ENCODE results near the gene SOCS1. TPM values are rescaled to one million over a fixed set of nuclear protein-coding genes. Genes with fewer than 3 reads are reported as not detected.

The SOCS1 gene
- total RNA-seq, 1 donor from 2014 or later = 1.7 TPM

DNA sequence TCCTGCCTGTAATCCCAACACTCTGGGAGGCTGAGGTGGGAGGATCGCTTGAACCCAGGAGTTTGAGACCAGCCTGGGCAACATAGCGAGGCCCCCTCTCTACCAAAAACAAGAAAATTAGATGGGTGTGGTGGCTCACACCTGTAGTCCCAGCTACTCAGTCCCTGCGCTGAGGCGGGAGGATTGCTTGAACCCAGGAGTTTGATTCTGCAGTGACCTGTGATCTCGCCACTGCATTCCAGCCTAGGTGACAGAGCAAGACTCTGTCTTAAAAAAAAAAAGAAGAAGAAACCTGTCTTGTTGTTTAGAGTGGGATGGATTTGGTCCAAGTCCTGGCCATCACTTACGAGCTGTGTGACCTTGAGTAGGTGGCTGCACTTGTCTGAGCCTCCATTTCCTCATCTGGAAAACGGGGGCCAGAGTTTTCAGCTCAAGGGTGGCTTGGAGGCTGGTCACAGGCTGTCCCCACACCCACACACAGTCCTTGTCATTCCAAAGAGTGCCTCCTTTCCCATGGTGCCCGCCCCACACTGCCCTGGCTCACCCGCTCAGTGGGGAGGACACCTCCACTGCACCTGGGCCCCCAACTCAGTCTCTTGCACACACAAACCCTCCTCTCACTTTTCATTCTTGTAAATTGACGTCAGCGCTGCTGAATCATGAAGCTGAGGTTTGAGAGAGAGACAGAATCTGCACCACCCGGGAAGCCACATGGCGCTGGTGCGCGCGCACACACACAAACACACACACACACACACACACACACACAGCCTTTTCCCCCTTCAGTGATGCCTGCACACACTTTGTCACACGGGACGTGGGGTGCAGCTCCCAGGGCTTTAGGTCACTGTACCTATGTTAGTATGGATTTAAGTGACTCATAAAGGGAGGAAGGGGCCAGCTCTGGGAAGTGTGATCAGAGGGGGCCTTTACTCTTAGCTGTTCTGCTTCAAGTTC is 4.2 kb downstream of the SOCS1 start:
- intact Hi-C loops (cut with DNase I) = loop anchor here (10.0 kb wide), 1 partner anchor 117 kb away; no protein-coding TSS in a partner anchor
- DNase-seq (ENCODE audit: low spot score) = no peak

DNA sequence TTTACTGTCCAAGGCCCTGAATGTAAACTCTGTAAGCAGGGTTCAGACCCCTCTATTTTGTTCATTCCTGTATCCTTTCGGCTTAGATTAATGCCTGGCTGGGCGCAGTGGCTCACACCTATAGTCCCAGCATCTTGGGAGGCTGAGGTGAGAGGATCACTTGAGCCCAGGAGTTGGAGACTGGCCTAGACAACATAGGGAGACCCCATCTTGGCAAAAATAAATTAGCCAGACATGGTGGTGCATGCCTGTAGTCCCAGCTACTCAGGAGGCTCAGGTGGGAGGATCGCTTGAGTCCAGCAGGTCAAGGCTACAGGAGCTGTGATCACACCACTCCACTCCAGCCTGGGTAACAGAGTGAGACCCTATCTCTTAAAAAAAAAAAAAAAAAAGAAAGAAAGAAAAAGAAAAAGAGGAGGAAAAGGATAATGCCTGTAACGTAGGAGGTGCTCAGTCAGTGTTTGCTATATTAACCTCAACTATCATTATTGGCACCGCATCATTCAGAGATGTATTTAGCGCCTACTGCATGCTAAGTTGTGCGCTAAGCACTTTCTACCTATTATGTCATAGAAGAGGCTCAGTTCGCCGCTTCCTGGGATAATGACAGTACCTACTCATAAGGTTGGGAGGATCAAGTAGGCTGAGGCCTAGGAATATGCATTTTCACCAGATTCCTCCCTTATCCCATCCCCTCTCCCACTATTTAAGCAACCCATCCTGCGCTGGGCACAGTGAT is 5.0 kb downstream of the SOCS1 start:
- no peak for DNase-seq (ENCODE audit: low spot score)
- intact Hi-C loops (cut with DNase I) = loop anchor here (10.0 kb wide), 1 partner anchor 116 kb away; no protein-coding TSS in a partner anchor

GRCh38 chr16:11250091-11250785 is 5.8 kb downstream of the SOCS1 start:
- no peak for DNase-seq (ENCODE audit: low spot score)
- intact Hi-C loops (cut with DNase I) = loop anchor here (10.0 kb wide), 1 partner anchor 115 kb away; no protein-coding TSS in a partner anchor

DNA sequence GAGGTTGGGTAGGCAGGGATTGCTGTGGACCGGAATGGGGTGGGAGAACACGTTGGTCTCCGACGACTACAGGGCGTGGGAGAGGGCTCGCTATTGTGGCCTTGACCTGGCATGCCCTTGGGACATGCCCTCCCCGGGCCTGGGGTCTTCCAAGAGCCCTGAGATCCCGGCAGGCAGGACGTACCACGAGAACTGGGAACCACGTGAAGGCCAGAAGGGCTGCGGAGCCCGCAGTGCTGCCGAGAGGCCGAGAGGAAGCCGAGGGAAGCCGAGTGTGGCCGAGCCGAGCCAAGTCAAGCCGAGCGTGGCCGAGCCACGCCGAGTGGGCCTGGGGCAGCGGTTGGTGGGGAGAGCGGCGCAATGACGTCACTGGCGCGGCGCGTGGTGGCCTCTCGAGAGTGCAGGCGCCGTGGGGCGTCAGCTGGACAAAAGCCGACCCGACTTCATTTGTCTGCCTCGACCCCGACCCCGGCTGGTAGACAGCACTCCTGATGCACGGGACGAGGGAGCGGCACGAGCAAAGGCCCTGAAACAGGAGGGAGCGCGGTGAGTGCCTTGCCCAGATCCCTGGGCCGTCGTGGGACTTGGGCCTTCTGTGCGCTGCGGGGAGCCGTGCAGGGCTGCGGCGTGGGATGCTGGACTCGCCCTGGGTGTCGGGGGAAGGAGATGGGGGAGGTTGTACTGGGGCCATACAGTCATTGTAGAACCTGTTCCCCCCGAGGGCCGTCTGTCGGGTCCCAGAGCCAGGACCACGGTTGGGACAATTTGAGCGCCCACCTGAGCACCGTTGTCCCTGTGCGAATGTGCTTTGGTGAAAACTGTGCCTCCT is 6.6 kb downstream of the SOCS1 start:
- intact Hi-C loops (cut with DNase I) = loop anchor here (10.0 kb wide), 1 partner anchor 115 kb away; no protein-coding TSS in a partner anchor
- no peak for DNase-seq (ENCODE audit: low spot score)

DNA sequence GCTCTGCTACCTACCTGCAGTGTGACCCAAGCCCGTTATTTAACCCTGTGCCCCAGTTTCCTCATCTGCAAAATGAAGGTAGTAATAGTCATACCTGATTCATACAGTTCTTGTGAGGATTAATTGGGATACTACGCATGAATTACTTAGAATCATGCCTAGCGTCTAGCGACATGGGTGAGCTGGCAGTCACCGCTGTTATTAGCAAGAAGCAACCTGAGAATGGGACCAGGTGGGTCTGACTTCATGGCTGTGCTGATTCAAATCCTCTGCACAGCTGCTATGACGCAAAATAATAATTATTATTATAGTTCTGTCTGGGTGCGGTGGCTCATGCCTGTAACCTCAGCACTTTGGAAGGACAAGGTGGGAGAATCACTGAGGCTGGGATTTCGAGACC is 7.9 kb downstream of the SOCS1 start:
- no peak for DNase-seq (ENCODE audit: low spot score)
- intact Hi-C loops (cut with DNase I) = no loop called here

DNA sequence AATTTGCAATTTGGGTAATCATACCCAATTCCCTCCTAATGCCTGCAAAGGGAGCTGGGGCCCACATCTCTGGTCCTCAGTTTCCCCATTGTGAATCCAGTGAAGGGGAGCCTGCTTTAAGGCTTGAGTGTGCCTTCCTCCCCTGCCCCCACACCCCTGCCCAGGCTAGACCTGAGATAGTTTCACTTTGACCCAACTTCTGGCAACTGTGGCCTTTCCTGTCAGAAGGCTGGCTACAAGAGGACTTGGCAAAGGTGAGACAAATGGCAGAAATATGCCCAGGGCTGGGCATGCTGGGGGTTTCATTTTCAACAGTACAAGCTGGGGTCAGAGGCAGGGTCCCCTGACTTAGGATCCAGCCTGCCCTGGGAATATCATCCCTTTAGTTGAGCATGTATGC is 10.0 kb downstream of the SOCS1 start:
- DNase-seq (ENCODE audit: low spot score) = no peak
- intact Hi-C loops (cut with DNase I) = no loop called here

GRCh38 chr16:11245222-11245737 is 10.7 kb downstream of the SOCS1 start:
- no peak for DNase-seq (ENCODE audit: low spot score)
- intact Hi-C loops (cut with DNase I) = no loop called here

DNA sequence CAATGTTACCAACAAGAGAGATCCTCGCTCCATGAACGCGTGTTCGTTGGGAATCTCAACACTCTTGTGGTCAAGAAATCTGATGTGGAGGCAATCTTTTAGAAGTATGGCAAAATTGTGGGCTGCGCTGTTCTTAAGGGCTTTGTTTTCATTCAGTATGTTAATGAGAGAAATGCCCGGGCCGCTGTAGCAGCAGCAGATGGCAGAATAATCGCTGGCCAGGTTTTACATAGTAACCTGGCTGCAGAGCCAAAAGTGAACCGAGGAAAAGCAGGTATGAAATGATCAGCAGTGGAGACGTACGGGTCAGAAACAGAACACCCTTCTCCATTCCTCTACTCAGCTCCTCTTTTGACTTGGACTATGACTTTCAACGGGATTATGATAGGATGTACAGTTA is 13.3 kb downstream of the SOCS1 start:
- intact Hi-C loops (cut with DNase I) = loop anchor here (5.0 kb wide), 1 partner anchor 80 kb away; no protein-coding TSS in a partner anchor
- DNase-seq (ENCODE audit: low spot score) = no peak

GRCh38 chr16:11241480-11242204 is 14.4 kb downstream of the SOCS1 start:
- no peak for DNase-seq (ENCODE audit: low spot score)
- intact Hi-C loops (cut with DNase I) = loop anchor here (5.0 kb wide), 1 partner anchor 79 kb away; no protein-coding TSS in a partner anchor

GRCh38 chr16:11240636-11241473 is 15.1 kb downstream of the SOCS1 start:
- intact Hi-C loops (cut with DNase I) = loop anchor here (5.0 kb wide), 1 partner anchor 79 kb away; no protein-coding TSS in a partner anchor
- DNase-seq (ENCODE audit: low spot score) = no peak

DNA sequence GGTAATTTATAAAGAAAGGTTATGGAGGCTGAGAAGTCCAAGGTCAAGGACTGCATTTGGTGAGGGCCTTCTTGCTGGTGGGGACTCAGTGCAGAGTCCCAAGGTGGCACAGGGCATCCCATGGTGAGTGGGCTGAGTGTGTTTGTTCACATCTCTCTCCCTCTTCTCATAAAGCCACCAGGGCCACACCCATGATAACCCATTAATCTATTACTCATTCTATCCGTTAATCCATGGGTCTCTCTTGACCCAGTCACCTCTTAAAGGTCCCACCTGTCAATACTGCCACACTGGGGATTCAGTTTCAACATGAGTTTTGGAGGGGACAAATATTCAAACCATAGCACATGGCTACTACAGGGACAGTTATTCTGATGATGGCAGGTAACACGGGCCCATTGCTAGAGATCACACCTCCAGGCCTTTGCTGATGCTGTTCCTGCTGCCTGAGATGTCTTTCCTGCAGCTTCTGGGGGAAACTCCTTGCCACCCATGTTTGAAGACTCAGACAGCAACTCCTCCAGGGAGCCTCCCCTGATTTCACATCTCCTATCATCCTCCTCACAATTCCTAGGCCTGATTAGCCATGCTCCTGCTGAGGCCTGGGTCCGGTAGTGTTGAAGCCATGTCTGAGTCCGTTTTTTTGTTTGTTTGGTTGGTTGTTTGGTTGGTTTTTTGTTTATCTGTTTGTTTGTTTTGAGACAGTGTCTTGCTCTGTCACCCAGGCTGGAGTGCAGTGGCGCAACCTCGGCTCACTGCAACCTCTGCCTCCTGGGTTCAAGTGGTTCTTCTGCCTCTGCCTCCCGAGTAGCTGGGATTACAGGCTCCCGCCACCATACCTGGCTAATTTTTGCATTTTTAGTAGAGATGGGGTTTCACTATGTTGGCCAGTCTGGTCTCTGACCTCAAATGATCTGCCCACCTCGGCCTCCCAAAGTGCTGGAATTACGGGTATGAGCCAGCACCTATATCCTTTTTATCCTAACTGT is 16.1 kb downstream of the SOCS1 start:
- intact Hi-C loops (cut with DNase I) = loop anchor here (5.0 kb wide), 1 partner anchor 78 kb away; no protein-coding TSS in a partner anchor
- no peak for DNase-seq (ENCODE audit: low spot score)

DNA sequence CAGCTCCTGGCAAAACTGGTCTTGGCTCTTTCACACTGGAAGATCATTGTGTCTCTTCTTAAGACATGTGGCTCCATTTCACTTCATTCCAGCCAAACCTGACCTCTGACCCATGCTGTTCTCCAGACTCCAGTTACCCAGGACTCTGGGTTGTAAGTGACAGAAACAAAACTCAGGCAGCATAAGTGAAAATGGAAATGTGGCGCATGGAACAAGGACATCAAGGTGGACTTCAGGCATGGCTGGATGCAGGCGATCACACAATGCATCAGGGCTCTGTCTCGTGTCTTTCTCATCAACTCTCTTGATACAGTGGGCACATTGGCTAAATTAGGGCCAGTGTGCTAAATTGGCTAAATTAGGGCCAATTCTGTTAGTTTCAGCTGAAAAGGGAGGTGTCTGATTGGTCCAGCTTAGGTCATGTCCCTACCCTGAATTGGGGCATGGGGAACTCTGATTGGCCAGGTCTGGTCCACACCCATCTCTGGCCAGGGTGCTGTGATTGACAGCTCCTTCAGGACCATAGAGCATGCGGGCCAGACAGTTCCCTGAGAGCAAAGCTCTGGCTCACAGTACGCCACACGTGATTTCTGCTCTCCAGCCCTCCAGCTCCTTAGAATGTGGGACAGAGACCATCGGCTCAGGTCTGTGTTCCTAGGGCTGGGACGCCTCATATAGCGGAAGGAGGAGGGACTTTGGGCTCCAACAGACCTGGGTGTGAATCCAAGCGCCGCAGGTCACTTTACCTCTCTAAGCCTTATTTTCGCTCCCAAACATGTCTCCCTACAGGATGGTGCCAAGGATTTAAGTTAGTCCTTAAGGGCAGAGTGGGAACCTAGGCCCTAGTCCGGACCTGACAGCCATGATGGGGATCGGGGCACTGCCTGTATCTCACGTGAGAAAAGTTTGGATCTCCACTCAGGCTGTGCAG is 17.5 kb downstream of the SOCS1 start:
- no peak for DNase-seq (ENCODE audit: low spot score)
- intact Hi-C loops (cut with DNase I) = no loop called here

DNA sequence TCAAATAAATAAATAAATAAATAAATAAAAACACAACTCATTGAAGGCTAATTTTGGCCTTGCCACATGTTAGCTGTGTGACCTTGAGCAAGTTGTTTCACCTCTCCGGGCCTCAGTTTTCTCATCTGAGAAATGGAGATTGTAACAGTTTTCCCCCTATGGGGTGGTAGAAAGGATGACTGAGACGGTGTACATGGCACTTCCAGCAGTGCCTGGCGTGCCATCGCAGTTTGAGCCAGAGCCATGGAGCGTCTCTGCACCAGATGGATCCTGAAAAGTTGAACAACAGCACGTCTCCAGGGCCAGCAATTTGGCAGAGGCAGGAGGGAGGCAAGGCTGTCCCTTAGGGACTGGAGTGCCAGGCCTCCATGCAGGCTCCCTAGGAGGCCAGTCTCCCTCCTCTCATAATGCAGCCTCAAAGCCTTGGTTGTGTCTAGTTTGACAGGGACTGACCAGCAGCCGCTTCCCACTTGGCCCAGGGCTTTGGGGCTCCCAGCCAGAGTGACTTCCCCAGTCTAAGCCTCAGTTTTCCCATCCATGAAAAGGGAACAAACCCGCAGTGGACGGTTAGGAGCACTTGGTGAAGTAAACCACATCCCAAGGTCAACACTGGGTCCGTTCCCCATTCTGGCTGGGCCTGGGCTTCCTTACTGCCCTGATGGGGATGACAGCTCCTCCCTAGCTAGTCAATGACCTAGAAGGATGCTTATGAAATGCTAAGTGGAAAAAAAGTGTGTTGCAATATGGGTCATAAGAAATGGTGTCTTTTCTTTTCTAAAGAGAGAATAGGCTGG is 19.3 kb downstream of the SOCS1 start:
- intact Hi-C loops (cut with DNase I) = no loop called here
- no peak for DNase-seq (ENCODE audit: low spot score)

DNA sequence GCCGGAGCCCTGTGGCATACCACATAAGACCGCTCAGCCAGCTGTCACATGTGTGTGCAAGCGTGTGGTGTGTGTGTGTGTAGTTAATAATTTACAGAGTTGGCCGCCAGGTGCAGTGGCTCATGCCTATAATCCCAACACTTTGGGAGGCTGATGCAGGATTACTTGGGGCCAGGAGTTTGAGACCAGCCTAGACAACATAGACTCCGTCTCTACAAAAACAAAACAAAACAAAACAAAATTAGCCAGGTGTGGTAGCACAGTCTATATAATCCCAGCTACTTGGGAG is 20.4 kb downstream of the SOCS1 start:
- intact Hi-C loops (cut with DNase I) = no loop called here
- DNase-seq (ENCODE audit: low spot score) = no peak

Data from cardiac septum (tissue), 1 donor.